Mesodermal cell (in vitro differentiated cells): ENCODE results near the gene PLSCR2.
"Not testable (repeated sequence)": the region's sequence is repeated elsewhere in the genome, so short reads cannot be mapped to it uniquely, and the experiment has no call there.

Experiments used
- H3K27ac ChIP-seq: 2 replicates; pipeline ENCODE4 v1.7.0; 2013; ENCODE audit warnings: mild to moderate bottlenecking, low read depth, low read length, moderate library complexity; ENCODE audit not compliant: severe bottlenecking
- H3K36me3 ChIP-seq: 2 replicates; pipeline ENCODE4 v1.7.1; 2013; ENCODE audit warnings: mild to moderate bottlenecking, low read length, moderate library complexity; ENCODE audit not compliant: control insufficient read depth, insufficient read depth
- H3K4me1 ChIP-seq: one replicate; pipeline ENCODE4 v1.7.1; 2013; ENCODE audit warnings: mild to moderate bottlenecking, low read length; ENCODE audit not compliant: insufficient read depth, control insufficient read depth, poor library complexity, severe bottlenecking
- H3K4me3 ChIP-seq: 2 replicates; pipeline ENCODE4 v1.7.0; 2013; ENCODE audit warnings: low read length, control low read depth, mild to moderate bottlenecking; ENCODE audit not compliant: insufficient read depth, poor library complexity, severe bottlenecking; ENCODE audit errors: extremely low read depth
- H3K9me3 ChIP-seq: 2 replicates; pipeline ENCODE4 v1.7.1; 2013; ENCODE audit warnings: mild to moderate bottlenecking, low read length, moderate library complexity; ENCODE audit not compliant: control insufficient read depth
- WGBS, 2 experiments: methylation state at CpG; one replicate each; pipeline ENCODE4 v1.1.5; 2013; ENCODE audit warnings: missing lambda C conversion rate in 2 of 2; ENCODE audit not compliant: insufficient coverage in 2 of 2; 5-methylcytosine and 5-hydroxymethylcytosine counted together

Gene PLSCR2

DNA sequence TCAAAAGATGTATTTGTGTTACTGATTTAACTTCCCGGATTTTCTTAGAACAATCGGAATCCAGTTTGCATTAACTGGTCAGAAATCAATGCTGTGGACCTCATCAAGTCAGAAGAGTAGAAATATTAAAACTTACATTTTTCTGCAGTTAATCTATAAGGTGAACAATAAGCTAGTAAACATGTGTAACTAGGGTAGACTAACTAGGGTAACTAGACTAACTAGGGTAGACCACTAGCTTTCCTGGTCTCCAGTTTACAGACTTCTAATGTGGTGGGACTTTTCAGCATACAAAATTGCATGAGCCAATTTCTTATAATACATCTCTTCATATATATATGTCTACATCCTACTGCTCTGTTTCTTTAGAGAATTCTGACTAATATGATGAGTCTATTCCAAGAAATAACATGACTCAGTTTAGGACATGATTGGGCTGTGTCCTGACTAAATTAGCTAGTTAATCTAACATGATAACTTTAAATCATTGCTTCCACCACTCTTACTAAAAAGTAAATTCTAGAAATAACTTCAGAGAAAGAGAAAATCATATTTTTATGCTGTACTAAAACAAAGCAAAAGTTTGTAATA is 5.3 kb downstream of the PLSCR2 start:
- Histone ChIP-seq H3K9me3 (no peaks in the 10 kb centered on the region), H3K4me3 (no peak overlapping the region), H3K27ac (no peak overlapping the region), H3K4me1 (no peaks in the 10 kb centered on the region), H3K36me3 (no peaks in the 10 kb centered on the region)
- WGBS, 2 experiments, result 71 to 92% methylated on average over 1 to 2 of the region's 2 CpGs

DNA sequence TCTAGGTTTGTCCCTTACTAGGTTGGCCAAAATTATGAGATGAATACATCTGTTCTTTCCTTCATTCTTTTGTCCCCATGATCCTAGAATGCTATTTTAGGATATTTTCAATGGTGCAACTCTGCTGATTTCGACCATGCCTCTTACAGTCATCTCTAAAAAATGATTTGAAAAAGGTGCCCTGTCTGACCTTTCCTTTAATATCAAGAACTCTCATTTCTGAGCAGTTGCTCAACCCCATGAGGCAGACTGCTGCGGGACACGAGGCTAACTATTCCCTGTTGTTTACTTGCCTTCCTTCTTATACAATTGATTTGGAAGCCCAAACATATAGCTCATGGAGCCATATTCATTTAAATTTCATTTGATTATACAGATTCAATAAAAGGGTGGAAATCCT is 14.6 kb downstream of the PLSCR2 start:
- no peaks in the 10 kb centered on the region for H3K4me1 ChIP-seq
- H3K9me3 ChIP-seq, result no peaks in the 10 kb centered on the region
- no peak overlapping the region for H3K4me3 ChIP-seq
- no peaks in the 10 kb centered on the region for H3K36me3 ChIP-seq
- 88% methylated on average over 3 of the region's 3 CpGs; no CpG with 5 or more reads in 1 of the 2 experiments for WGBS, 2 experiments
- H3K27ac ChIP-seq, result no peak overlapping the region

DNA sequence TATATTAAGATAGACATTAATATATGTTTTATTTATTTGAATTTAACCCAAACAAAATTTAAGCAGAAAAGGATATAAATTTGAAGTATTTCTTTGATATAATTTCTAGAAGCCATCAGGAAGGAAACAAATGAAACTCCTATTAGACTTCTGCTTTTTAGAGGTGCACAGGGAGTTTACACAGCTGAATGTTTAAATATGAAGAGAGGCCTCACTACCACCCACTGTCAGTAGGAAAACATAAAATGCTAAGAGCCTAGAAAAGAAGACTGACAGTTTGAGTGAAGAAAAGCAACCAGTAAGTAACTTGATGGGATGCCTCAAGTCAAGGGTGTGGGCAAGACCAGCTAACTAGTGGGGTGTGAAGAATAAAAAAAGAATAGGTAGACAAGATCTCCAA is 19.7 kb downstream of the PLSCR2 start:
- Histone ChIP-seq H3K9me3 (no peaks in the 10 kb centered on the region), H3K4me1 (no peaks in the 10 kb centered on the region), H3K27ac (no peak overlapping the region)

DNA sequence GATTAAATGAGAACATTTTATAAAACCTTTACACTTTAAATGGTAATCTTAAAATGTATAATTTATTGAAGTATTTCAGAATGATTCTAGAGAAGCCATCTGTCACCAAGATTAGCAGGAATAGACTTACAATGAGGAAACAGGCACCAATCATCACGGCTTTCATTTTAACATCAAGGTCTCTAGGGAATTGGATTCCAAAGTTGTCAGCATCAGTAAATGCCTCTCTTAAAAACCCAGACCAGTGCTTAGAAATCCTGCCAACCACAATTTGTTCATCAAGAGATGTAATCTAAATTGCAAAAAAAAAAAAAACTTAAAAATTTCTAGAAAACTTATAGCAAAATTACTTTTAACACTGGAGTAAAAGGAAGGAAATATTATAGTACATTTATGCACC is 20.3 kb downstream of the PLSCR2 start:
- WGBS, 2 experiments, result 100% methylated on average over 1 of the region's 1 CpG
- no peaks in the 10 kb centered on the region for H3K36me3 ChIP-seq
- H3K4me1 ChIP-seq, result no peaks in the 10 kb centered on the region
- H3K9me3 ChIP-seq, result no peaks in the 10 kb centered on the region
- H3K27ac ChIP-seq, result no peak overlapping the region
- no peak overlapping the region for H3K4me3 ChIP-seq

More for the DNA sequence above, 19.7 kb downstream of the PLSCR2 start:
- no peak overlapping the region for H3K4me3 ChIP-seq
- no peaks in the 10 kb centered on the region for H3K36me3 ChIP-seq

DNA sequence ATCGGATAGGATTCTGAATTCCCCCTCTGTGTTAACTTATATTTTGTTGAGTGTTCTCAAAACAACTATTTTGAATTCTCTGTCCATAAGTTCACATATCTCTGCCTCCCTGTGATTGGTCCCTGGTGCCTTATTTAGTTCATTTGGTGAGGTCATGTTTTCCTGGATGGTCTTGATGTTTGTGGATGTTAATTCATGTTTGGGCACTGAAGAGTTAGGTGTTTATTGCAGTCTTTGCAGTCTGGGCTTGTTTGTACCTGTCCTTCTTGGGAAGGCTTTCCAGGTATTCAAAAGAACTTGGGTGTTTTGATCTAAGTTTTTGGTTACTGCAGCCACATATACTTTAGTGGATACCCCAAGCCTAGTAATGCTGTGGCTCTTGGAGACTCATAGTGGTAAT is 23.3 kb downstream of the PLSCR2 start:
- no CpG with 5 or more reads among the region's 1 CpG for WGBS, 2 experiments
- Histone ChIP-seq H3K36me3 (no peaks in the 10 kb centered on the region), H3K4me3 (no peak overlapping the region)

DNA sequence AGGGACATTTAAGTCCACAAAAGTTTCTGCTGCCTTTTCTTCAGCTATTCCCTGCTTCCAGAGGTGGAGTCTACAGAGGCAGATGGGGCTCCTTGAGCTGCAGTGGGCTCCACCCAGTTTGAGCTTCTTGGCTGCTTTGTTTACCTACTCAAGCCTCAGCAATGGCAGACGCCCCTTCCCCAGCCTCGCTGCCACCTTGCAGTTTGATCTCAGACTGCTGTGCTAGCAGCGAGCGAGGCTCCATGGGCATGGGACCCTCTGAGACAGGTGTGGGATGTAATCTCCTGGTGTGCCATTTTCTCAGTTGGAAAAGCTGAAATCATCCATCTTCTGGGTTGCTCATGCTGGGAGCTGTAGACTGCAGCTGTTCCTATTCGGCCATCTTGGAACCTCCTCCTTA is 29.1 kb downstream of the PLSCR2 start:
- not testable (repeated sequence) for H3K9me3 ChIP-seq, H3K36me3 ChIP-seq, H3K27ac ChIP-seq, H3K4me1 ChIP-seq, H3K4me3 ChIP-seq
- WGBS, 2 experiments, result 89 to 91% methylated on average over 4 of the region's 5 CpGs

More for the DNA sequence above, 23.3 kb downstream of the PLSCR2 start:
- H3K27ac ChIP-seq, result no peak overlapping the region
- no peaks in the 10 kb centered on the region for H3K9me3 ChIP-seq
- no peaks in the 10 kb centered on the region for H3K4me1 ChIP-seq

DNA sequence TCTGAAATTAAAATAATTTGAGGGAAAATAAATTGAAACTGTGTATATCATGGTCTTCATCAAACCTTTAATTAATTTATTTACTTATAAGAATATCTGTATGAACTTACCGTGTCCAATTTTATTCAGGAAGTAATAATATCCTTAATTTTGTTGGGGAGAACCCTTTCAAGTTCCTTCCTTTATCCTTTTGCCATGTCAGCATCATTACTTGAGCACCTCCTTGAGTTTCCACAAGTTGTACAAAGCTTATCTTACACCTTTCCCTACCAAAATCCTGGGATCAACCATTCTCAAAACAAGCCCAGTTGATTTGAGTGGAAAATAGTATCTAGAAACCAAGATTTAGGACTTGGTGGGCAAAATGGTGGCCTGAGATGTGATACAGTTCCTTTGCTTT is 37.3 kb downstream of the PLSCR2 start:
- H3K4me3 ChIP-seq, result no peak overlapping the region
- WGBS, 2 experiments, result no CpG with 5 or more reads among the region's 1 CpG
- H3K4me1 ChIP-seq, result no peaks in the 10 kb centered on the region
- no peaks in the 10 kb centered on the region for H3K36me3 ChIP-seq
- H3K27ac ChIP-seq, result no peak overlapping the region
- H3K9me3 ChIP-seq, result no peaks in the 10 kb centered on the region

DNA sequence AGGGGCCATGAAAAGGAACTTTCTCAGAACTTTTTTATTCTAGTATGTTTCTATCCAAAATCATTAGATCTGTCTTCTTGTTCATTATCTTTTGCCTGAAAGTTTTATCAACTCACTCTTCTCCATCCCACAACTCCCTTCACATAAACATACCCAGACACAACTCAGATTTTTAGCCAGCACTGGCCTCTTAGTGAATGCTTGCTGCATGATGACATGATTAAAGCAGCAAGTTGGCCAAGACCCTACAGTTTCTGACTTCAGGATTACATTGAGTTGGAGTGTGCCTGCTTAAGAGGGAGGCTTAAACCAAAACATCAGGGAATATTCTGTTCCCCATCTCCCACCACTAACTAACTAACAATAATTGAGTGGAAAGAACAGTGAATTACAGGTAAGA is 38.1 kb downstream of the PLSCR2 start:
- H3K27ac ChIP-seq, result no peak overlapping the region
- no peaks in the 10 kb centered on the region for H3K36me3 ChIP-seq
- H3K4me3 ChIP-seq, result no peak overlapping the region
- H3K9me3 ChIP-seq, result no peaks in the 10 kb centered on the region
- no peaks in the 10 kb centered on the region for H3K4me1 ChIP-seq

DNA sequence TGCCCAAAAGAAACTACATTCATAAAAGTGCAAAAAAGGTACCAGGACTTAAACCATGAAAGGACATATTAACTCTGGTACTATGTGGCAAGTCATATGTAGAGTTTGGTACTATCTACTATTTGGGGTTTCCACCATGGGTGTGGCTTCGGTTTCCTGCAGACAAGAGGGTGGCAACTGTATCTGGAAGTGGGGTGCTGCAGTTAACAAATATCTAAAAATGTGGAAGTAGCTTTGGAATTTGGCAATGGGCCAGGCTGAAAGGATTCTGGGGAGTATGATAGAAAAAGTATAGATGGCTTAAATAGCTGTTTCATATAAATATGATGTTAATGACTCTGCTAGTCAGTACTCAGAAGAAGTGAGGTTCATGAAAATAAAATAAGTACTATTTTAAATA is 44.0 kb downstream of the PLSCR2 start:
- no peaks in the 10 kb centered on the region for H3K36me3 ChIP-seq
- H3K4me1 ChIP-seq, result peaks cover 6% of the 10 kb centered on the region
- 86 to 100% methylated on average over 1 of the region's 1 CpG for WGBS, 2 experiments
- H3K4me3 ChIP-seq, result no peak overlapping the region
- H3K27ac ChIP-seq, result no peak overlapping the region
- no peaks in the 10 kb centered on the region for H3K9me3 ChIP-seq

DNA sequence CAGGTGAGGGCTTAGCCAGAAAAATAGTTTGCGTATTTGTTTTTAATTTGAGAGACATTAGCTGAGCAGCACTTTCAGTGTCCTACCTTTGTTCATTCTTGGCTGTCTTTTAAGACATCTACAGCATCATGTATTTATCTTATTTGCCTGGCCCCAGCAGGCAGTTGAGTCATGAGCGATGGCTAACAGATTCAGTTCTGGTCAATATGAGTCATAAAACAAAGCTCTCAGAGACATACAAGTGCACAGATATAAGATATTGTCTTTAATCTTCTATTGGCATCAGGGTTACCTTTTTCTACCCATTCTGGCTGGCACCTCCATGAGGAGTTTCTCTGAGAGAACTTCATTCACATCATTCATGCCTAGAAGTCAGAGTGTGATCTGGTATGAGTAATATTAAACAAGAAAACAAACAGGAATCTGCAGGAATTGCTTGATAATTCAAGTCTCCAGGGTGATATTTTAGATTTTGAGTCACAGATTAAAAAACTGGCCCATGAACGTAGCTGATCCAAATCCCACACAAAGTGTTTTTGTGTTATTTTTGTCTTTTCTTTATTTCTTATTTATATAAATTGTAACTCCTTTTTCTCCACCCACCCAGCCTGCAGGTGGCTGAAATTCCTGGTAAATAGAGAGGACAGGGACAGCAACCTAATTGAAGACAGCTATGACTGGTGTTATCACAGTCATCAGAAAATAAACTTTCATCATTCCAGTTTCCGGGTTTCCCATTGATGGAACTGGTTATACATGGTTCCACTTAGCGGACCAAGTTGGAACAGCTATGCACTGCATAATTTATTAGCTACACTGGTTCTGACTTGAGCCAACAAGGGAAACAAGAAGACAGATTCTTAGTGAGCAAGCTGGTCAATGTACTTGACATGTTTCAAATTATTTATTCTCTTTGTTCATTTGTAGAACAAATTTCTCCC is 47.3 kb downstream of the PLSCR2 start:
- 100% methylated on average over 3 of the region's 5 CpGs for WGBS, 2 experiments
- Histone ChIP-seq H3K4me3 (no peak overlapping the region), H3K4me1 (peaks cover 6% of the 10 kb centered on the region), H3K9me3 (no peaks in the 10 kb centered on the region), H3K27ac (no peak overlapping the region), H3K36me3 (no peaks in the 10 kb centered on the region)

DNA sequence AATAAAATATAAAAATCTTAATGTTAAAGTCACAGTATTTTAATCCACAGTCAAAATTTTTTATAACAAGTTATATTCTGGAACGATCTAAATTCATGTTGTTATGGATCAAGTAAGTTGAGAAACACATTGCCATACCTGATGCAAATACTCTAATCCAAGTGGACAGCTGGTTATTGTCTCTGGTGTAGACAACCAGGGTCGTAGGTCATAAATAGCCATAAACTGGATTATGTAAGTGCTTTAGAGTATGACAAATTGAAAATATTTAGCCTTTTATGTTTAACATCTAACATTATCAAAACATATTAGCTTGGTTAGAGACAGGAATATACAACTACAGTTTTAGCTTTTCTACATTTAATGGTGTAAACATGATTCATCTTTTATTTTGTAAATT is 53.0 kb downstream of the PLSCR2 start:
- no peak overlapping the region for H3K27ac ChIP-seq
- no peak overlapping the region for H3K4me3 ChIP-seq
- no peaks in the 10 kb centered on the region for H3K36me3 ChIP-seq
- no peaks in the 10 kb centered on the region for H3K4me1 ChIP-seq
- no CpG with 5 or more reads among the region's 2 CpGs for WGBS, 2 experiments
- H3K9me3 ChIP-seq, result peaks cover 13% of the 10 kb centered on the region
